Measurements from ENCODE around the gene NFATC2. TPM values are rescaled to one million over a fixed set of nuclear protein-coding genes. Genes with fewer than 3 reads are reported as not detected.

NFATC2 gene
- total RNA-seq, 1 donor from 2014 or later, result 1.9 TPM

DNA sequence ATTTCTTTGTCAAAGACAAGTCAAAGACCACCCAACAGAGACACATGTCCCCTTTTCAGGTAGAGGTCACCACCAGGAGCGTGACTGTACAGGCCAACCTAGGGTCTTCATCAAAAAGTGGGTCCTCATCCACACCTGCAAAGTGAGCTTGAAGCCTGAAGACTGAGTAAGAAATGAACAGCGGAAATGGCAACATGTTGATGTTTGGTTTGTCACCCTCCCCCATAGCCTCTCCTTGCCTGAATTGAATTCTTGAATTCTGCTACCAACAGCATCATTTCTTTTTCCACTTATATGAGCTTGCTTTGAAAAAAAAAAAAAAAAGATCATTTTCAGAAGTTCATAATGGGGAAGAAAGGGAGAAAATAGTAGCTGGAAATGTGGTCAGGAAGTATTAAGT is 104.4 kb downstream of the NFATC2 start:
- Mint-ChIP-seq H3K9me3 (no peaks in the 10 kb centered on the region), H3K27ac (ENCODE audit: unreplicated experiment) (peak overlapping the region; percentile 12), H3K4me1 (peaks cover 14% of the 10 kb centered on the region), H3K36me3 (ENCODE audit: low read depth) (no peaks in the 10 kb centered on the region), H3K27me3 (ENCODE audit: low read depth) (no peaks in the 10 kb centered on the region), H3K4me3 (no peak overlapping the region)
- DNase-seq (ENCODE audit: low read depth, low spot score), result no peak
- TF ChIP-seq, protein P1, sequence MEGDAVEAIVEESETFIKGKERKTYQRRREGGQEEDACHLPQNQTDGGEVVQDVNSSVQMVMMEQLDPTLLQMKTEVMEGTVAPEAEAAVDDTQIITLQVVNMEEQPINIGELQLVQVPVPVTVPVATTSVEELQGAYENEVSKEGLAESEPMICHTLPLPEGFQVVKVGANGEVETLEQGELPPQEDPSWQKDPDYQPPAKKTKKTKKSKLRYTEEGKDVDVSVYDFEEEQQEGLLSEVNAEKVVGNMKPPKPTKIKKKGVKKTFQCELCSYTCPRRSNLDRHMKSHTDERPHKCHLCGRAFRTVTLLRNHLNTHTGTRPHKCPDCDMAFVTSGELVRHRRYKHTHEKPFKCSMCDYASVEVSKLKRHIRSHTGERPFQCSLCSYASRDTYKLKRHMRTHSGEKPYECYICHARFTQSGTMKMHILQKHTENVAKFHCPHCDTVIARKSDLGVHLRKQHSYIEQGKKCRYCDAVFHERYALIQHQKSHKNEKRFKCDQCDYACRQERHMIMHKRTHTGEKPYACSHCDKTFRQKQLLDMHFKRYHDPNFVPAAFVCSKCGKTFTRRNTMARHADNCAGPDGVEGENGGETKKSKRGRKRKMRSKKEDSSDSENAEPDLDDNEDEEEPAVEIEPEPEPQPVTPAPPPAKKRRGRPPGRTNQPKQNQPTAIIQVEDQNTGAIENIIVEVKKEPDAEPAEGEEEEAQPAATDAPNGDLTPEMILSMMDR (conservative IDR thresholded peaks at IDR 0.05), result no peak

- no peaks in the 10 kb centered on the region for H3K36me3 Mint-ChIP-seq (ENCODE audit: low read depth)
These were observed 105.2 kb downstream of the NFATC2 start for GRCh38 chr20:51437182-51437924.

DNA sequence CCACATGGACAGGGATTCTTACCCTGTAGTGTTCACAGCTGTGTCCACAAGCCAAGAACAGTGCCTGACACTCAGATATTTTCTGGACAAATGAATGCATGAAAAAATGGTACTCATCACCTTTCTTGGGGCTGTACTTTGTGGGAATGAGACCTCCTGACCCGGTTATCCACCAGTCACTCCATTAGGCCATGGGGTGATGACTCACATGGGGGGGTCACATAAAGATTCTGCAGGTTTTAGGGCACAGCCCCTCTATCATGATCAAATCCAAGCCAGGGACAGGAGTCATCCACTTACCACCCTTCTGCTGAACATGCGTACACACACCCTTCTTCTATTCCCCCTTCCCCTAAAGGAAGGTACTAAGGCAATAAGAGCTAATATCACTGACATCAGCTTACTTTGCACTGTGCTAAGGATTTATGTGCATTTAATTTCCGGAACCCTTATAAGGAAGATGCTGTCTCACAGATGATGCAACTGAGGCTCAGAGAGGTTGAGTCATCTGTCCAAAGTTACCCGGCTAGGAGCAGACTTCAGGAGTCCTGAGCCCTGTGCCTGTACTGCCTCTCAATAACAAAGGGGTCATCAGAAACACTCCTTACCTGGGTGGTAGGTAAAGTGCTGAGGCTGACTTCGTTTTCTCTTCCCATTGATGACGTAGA is 107.8 kb downstream of the NFATC2 start:
- DNase-seq (ENCODE audit: low read depth, low spot score), result no peak
- no peak overlapping the region for H3K4me3 Mint-ChIP-seq
- no peaks in the 10 kb centered on the region for H3K36me3 Mint-ChIP-seq (ENCODE audit: low read depth)
- H3K27ac Mint-ChIP-seq (ENCODE audit: unreplicated experiment), result no peak overlapping the region
- H3K27me3 Mint-ChIP-seq (ENCODE audit: low read depth), result no peaks in the 10 kb centered on the region
- no peaks in the 10 kb centered on the region for H3K9me3 Mint-ChIP-seq
- TF ChIP-seq, protein P1 (conservative IDR thresholded peaks at IDR 0.05), result no peak
- H3K4me1 Mint-ChIP-seq, result peaks cover 20% of the 10 kb centered on the region

More at GRCh38 chr20:51437182-51437924, 105.2 kb downstream of the NFATC2 start:
- Mint-ChIP-seq H3K4me1 (peaks cover 14% of the 10 kb centered on the region), H3K9me3 (no peaks in the 10 kb centered on the region), H3K27me3 (ENCODE audit: low read depth) (no peaks in the 10 kb centered on the region), H3K27ac (ENCODE audit: unreplicated experiment) (peak overlapping the region; percentile 35), H3K4me3 (no peak overlapping the region)
- DNase-seq (ENCODE audit: low read depth, low spot score), result no peak
- TF ChIP-seq, protein P1 (conservative IDR thresholded peaks at IDR 0.05), result no peak

GRCh38 chr20:51434026-51434425 is 108.5 kb downstream of the NFATC2 start:
- TF ChIP-seq, protein P1 (conservative IDR thresholded peaks at IDR 0.05), result no peak
- Mint-ChIP-seq H3K4me1 (peaks cover 20% of the 10 kb centered on the region), H3K36me3 (ENCODE audit: low read depth) (no peaks in the 10 kb centered on the region), H3K27ac (ENCODE audit: unreplicated experiment) (no peak overlapping the region), H3K27me3 (ENCODE audit: low read depth) (no peaks in the 10 kb centered on the region), H3K9me3 (no peaks in the 10 kb centered on the region), H3K4me3 (no peak overlapping the region)
- no peak for DNase-seq (ENCODE audit: low read depth, low spot score)

DNA sequence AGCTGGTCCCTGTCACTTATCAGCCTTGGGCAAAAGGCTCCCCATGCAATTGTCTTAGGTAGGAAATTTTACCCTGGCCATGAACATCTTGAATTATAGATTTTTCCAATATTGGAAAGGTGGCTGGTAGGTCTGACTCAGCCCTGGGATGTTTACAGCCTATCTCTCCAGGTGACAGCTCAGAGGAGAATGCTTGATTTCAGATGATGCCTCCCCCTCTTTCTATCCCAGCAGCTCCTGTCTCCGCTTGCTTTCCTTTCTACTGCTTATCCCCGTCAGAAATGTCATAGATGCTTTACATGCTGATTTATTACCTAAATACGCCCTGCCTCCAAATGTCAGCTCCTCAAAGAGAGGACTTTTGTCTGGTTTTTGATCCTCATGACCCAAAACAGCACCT is 109.6 kb downstream of the NFATC2 start:
- Mint-ChIP-seq H3K4me1 (peaks cover 28% of the 10 kb centered on the region), H3K27ac (ENCODE audit: unreplicated experiment) (peak overlapping the region; percentile 21), H3K4me3 (no peak overlapping the region), H3K36me3 (ENCODE audit: low read depth) (no peaks in the 10 kb centered on the region), H3K9me3 (no peaks in the 10 kb centered on the region), H3K27me3 (ENCODE audit: low read depth) (no peaks in the 10 kb centered on the region)
- TF ChIP-seq, protein P1 (conservative IDR thresholded peaks at IDR 0.05), result no peak
- DNase-seq (ENCODE audit: low read depth, low spot score), result no peak
